GM21723 (cell line): ENCODE measurements around the gene GORAB.

Experiments
- ATAC-seq: cut with Tn5 transposase; IDR thresholded peaks from one replicate; pipeline ENCODE4 v1.9.1; 2021; ENCODE audit warnings: mild to moderate bottlenecking, moderate library complexity; ENCODE audit not compliant: unreplicated experiment

The GORAB gene

GRCh38 chr1:170587253-170587593, 55.3 kb downstream of the GORAB start:
- ATAC-seq, result no peak

GRCh38 chr1:170590921-170591705, 59.1 kb downstream of the GORAB start:
- ATAC-seq, result no peak

GRCh38 chr1:170592591-170593111, 60.7 kb downstream of the GORAB start:
- ATAC-seq, result no peak

- no peak for ATAC-seq
Observed at GRCh38 chr1:170593173-170594011, 61.4 kb downstream of the GORAB start.

- no peak for ATAC-seq
Observed at GRCh38 chr1:170594066-170594626, 62.2 kb downstream of the GORAB start.

GRCh38 chr1:170596701-170597100, 64.7 kb downstream of the GORAB start:
- no peak for ATAC-seq

- ATAC-seq, result no peak
Observed at GRCh38 chr1:170598618-170599017, 66.7 kb downstream of the GORAB start.

- no peak for ATAC-seq
Observed at GRCh38 chr1:170599033-170599432, 67.1 kb downstream of the GORAB start.

GRCh38 chr1:170601866-170602265, 69.9 kb downstream of the GORAB start:
- no peak for ATAC-seq
